ENCODE results near the gene USP28. TPM values are rescaled to one million over a fixed set of nuclear protein-coding genes. Genes with fewer than 3 reads are reported as not detected.

USP28 gene
- total RNA-seq, 2 experiments from 2014 or later, result 7.9 to 9.4 TPM

GRCh38 chr11:113894421-113894996 lies 19.1 kb upstream of the USP28 start:
- Histone ChIP-seq H3K4me1 (ENCODE audit: insufficient read depth, low read length) (no peaks in the 10 kb centered on the region), H3K27ac (ENCODE audit: low read depth in 1 of 2, low read length in 2 of 2) (no peak overlapping the region), H3K9me3 (ENCODE audit: control insufficient read depth in 1 of 2, insufficient read depth in 1 of 2, low read length in 2 of 2) (no peaks in the 10 kb centered on the region), H3K36me3 (ENCODE audit: insufficient read depth, low read length) (no peaks in the 10 kb centered on the region), H3K4me3 (ENCODE audit: low read length) (no peak overlapping the region), H3K27me3 (ENCODE audit: control insufficient read depth in 1 of 2, insufficient read depth in 2 of 2, low read length in 2 of 2) (no peaks in the 10 kb centered on the region)
- intact Hi-C loops (cut with DNase I, micrococcal nuclease), result no loop called here
- Mint-ChIP-seq H3K4me1 (ENCODE audit: low read depth) (no peaks in the 10 kb centered on the region), H3K36me3 (ENCODE audit: low read depth) (no peaks in the 10 kb centered on the region), H3K27ac (no peak overlapping the region), H3K9me3 (no peaks in the 10 kb centered on the region), H3K27me3 (no peaks in the 10 kb centered on the region), H3K4me3 (no peak overlapping the region)
- DNase-seq (no peak), ATAC-seq (ENCODE audit: poor library complexity) (no peak)
- ChIA-PET POLR2A (no interaction called here), CTCF (no interaction called here)
- no peak for TF ChIP-seq CTCF (IDR thresholded peaks at IDR 0.05)

GRCh38 chr11:113888848-113889247 lies 13.5 kb upstream of the USP28 start:
- no peaks in the 10 kb centered on the region for H3K36me3 Mint-ChIP-seq (ENCODE audit: low read depth)
- Histone ChIP-seq H3K4me1 (ENCODE audit: insufficient read depth, low read length) (no peaks in the 10 kb centered on the region), H3K4me3 (ENCODE audit: low read length) (no peak overlapping the region), H3K9me3 (ENCODE audit: control insufficient read depth in 1 of 2, insufficient read depth in 1 of 2, low read length in 2 of 2) (no peaks in the 10 kb centered on the region), H3K36me3 (ENCODE audit: insufficient read depth, low read length) (no peaks in the 10 kb centered on the region), H3K27ac (ENCODE audit: low read depth in 1 of 2, low read length in 2 of 2) (no peak overlapping the region), H3K27me3 (ENCODE audit: control insufficient read depth in 1 of 2, insufficient read depth in 2 of 2, low read length in 2 of 2) (no peaks in the 10 kb centered on the region)
- H3K27ac Mint-ChIP-seq, result no peak overlapping the region
- TF ChIP-seq CTCF (IDR thresholded peaks at IDR 0.05), result no peak
- H3K4me3 Mint-ChIP-seq, result no peak overlapping the region
- H3K4me1 Mint-ChIP-seq (ENCODE audit: low read depth), result no peaks in the 10 kb centered on the region
- intact Hi-C loops (cut with DNase I, micrococcal nuclease), result no loop called here
- POLR2A ChIA-PET, result no interaction called here
- DNase-seq, result no peak
- no peak for ATAC-seq (ENCODE audit: poor library complexity)
- no peaks in the 10 kb centered on the region for H3K9me3 Mint-ChIP-seq
- CTCF ChIA-PET, result no interaction called here
- no peaks in the 10 kb centered on the region for H3K27me3 Mint-ChIP-seq

GRCh38 chr11:113885897-113886296 lies 10.5 kb upstream of the USP28 start:
- no peaks in the 10 kb centered on the region for H3K9me3 ChIP-seq (ENCODE audit: control insufficient read depth in 1 of 2, insufficient read depth in 1 of 2, low read length in 2 of 2)
- ATAC-seq (ENCODE audit: poor library complexity) (no peak), DNase-seq (no peak)
- no peak overlapping the region for H3K27ac ChIP-seq (ENCODE audit: low read depth in 1 of 2, low read length in 2 of 2)
- TF ChIP-seq CTCF (IDR thresholded peaks at IDR 0.05), result no peak
- Mint-ChIP-seq H3K27ac (no peak overlapping the region), H3K4me3 (no peak overlapping the region), H3K27me3 (no peaks in the 10 kb centered on the region), H3K9me3 (no peaks in the 10 kb centered on the region), H3K36me3 (ENCODE audit: low read depth) (no peaks in the 10 kb centered on the region), H3K4me1 (ENCODE audit: low read depth) (no peaks in the 10 kb centered on the region)
- intact Hi-C loops (cut with DNase I, micrococcal nuclease), result no loop called here
- ChIA-PET CTCF (no interaction called here), POLR2A (no interaction called here)
- H3K4me3 ChIP-seq (ENCODE audit: low read length), result no peak overlapping the region
- no peaks in the 10 kb centered on the region for H3K27me3 ChIP-seq (ENCODE audit: control insufficient read depth in 1 of 2, insufficient read depth in 2 of 2, low read length in 2 of 2)
- no peaks in the 10 kb centered on the region for H3K4me1 ChIP-seq (ENCODE audit: insufficient read depth, low read length)
- no peaks in the 10 kb centered on the region for H3K36me3 ChIP-seq (ENCODE audit: insufficient read depth, low read length)

All from CD4-positive, alpha-beta T cell (primary cell).